Astrocyte (in vitro differentiated cells and primary cell): ENCODE results near the gene CHST10. TPM values are rescaled to one million over a fixed set of nuclear protein-coding genes. Genes with fewer than 3 reads are reported as not detected.

Experiments
- DNase-seq: peaks from one replicate; pipeline ENCODE4 v3.0.0-alpha.2; 2010; ENCODE audit warnings: low read depth
- FAIRE-seq: peaks from 2 replicates; lab custom pipeline; 2011; peaks lifted over from hg19 to GRCh38; lab: Jason Lieb, UNC
- H2AFZ ChIP-seq: 2 replicates; pipeline ENCODE4 v1.6.0; 2012; ENCODE audit warnings: low read depth, low read length, inconsistent platforms
- H3K27ac ChIP-seq: 2 replicates; pipeline ENCODE4 v1.5.1; 2011; ENCODE audit warnings: low read depth, low read length, inconsistent platforms
- H3K27me3 ChIP-seq: 2 replicates; pipeline ENCODE4 v1.6.0; 2011; ENCODE audit warnings: low read length, inconsistent platforms; ENCODE audit not compliant: insufficient read depth
- H3K36me3 ChIP-seq: 2 replicates; pipeline ENCODE4 v1.5.1; 2011; ENCODE audit warnings: low read length, inconsistent platforms; ENCODE audit not compliant: insufficient read depth
- H3K4me1 ChIP-seq: 2 replicates; pipeline ENCODE4 v1.5.1; 2011; ENCODE audit warnings: low read length, inconsistent platforms; ENCODE audit not compliant: insufficient read depth
- H3K4me2 ChIP-seq: 2 replicates; pipeline ENCODE4 v1.6.0; 2012; ENCODE audit warnings: low read length, inconsistent platforms
- H3K4me3 ChIP-seq: 2 replicates; pipeline ENCODE4 v1.5.1; 2011; ENCODE audit warnings: low read depth, mild to moderate bottlenecking, low read length, inconsistent platforms; ENCODE audit not compliant: insufficient read depth
- H3K79me2 ChIP-seq: 2 replicates; pipeline ENCODE4 v1.6.0; 2012; ENCODE audit warnings: mild to moderate bottlenecking, low read length, inconsistent platforms; ENCODE audit not compliant: insufficient read depth
- H3K9ac ChIP-seq: 2 replicates; pipeline ENCODE4 v1.6.0; 2012; ENCODE audit warnings: mild to moderate bottlenecking, low read length, inconsistent platforms
- H3K9me3 ChIP-seq: 2 replicates; pipeline ENCODE4 v1.5.1; 2012; ENCODE audit warnings: low read depth, mild to moderate bottlenecking, low read length, inconsistent platforms; ENCODE audit not compliant: insufficient read depth
- H4K20me1 ChIP-seq: 2 replicates; pipeline ENCODE4 v1.6.0; 2012; ENCODE audit warnings: low read length, inconsistent platforms; ENCODE audit not compliant: insufficient read depth
- H3K27ac Mint-ChIP-seq: one replicate; pipeline ENCODE4 v1.8.0; 2021; ENCODE audit warnings: mild to moderate bottlenecking, mixed read lengths; ENCODE audit not compliant: unreplicated experiment
- H3K27me3 Mint-ChIP-seq: one replicate; pipeline ENCODE4 v1.8.0; 2021; ENCODE audit warnings: low read depth, mixed read lengths; ENCODE audit not compliant: unreplicated experiment
- H3K36me3 Mint-ChIP-seq: one replicate; pipeline ENCODE4 v1.8.0; 2021; ENCODE audit warnings: low read depth, mixed read lengths; ENCODE audit not compliant: unreplicated experiment
- H3K4me1 Mint-ChIP-seq: one replicate; pipeline ENCODE4 v1.8.0; 2021; ENCODE audit warnings: low read depth, mixed read lengths; ENCODE audit not compliant: unreplicated experiment
- H3K4me3 Mint-ChIP-seq: one replicate; pipeline ENCODE4 v1.8.0; 2021; ENCODE audit warnings: mild to moderate bottlenecking, moderate library complexity, mixed read lengths; ENCODE audit not compliant: unreplicated experiment
- H3K9me3 Mint-ChIP-seq: one replicate; pipeline ENCODE4 v1.8.0; 2021; ENCODE audit warnings: mild to moderate bottlenecking, mixed read lengths; ENCODE audit not compliant: unreplicated experiment
- EZH2 ChIP-seq: IDR thresholded peaks from 2 replicates; pipeline ENCODE4 v1.6.1; 2012; ENCODE audit warnings: mild to moderate bottlenecking, low read length, inconsistent platforms; ENCODE audit not compliant: insufficient read depth
- total RNA-seq: library from RNA; stranded (reverse); gene quantifications from 2 replicates; pipeline ENCODE4 v1.2.1, GENCODE V29; 2021
- TF ChIP-seq, protein P1 (sequence below): IDR thresholded peaks from 2 replicates; pipeline ENCODE4 v1.5.1; 2011; ENCODE audit warnings: low read depth, mild to moderate bottlenecking, inconsistent platforms, low read length, moderate library complexity; ENCODE audit not compliant: insufficient read depth

CHST10 gene
- total RNA-seq, 1 donor from 2014 or later, result 12.7 TPM

- no peaks in the 10 kb centered on the region for H3K4me1 Mint-ChIP-seq
- TF ChIP-seq, protein P1, sequence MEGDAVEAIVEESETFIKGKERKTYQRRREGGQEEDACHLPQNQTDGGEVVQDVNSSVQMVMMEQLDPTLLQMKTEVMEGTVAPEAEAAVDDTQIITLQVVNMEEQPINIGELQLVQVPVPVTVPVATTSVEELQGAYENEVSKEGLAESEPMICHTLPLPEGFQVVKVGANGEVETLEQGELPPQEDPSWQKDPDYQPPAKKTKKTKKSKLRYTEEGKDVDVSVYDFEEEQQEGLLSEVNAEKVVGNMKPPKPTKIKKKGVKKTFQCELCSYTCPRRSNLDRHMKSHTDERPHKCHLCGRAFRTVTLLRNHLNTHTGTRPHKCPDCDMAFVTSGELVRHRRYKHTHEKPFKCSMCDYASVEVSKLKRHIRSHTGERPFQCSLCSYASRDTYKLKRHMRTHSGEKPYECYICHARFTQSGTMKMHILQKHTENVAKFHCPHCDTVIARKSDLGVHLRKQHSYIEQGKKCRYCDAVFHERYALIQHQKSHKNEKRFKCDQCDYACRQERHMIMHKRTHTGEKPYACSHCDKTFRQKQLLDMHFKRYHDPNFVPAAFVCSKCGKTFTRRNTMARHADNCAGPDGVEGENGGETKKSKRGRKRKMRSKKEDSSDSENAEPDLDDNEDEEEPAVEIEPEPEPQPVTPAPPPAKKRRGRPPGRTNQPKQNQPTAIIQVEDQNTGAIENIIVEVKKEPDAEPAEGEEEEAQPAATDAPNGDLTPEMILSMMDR, result no peak
- TF ChIP-seq EZH2, result no peak
These were observed 24.1 kb downstream of the CHST10 start for GRCh38 chr2:100393362-100393761.

GRCh38 chr2:100392715-100393114, 24.8 kb downstream of the CHST10 start:
- FAIRE-seq, result no peak
- no peak for TF ChIP-seq EZH2
- TF ChIP-seq, protein P1, result no peak
- no peaks in the 10 kb centered on the region for H3K9me3 Mint-ChIP-seq
- no peak overlapping the region for H3K9ac ChIP-seq
- H3K4me1 Mint-ChIP-seq, result no peaks in the 10 kb centered on the region
- no peaks in the 10 kb centered on the region for H4K20me1 ChIP-seq
- no peaks in the 10 kb centered on the region for H3K27me3 ChIP-seq
- H3K27ac Mint-ChIP-seq, result no peak overlapping the region
- no peaks in the 10 kb centered on the region for H3K79me2 ChIP-seq
- H3K27me3 Mint-ChIP-seq, result no peaks in the 10 kb centered on the region
- H3K4me1 ChIP-seq, result no peaks in the 10 kb centered on the region
- peaks cover 13% of the 10 kb centered on the region for H3K36me3 Mint-ChIP-seq
- no peak overlapping the region for H3K27ac ChIP-seq
- no peak for DNase-seq
- no peak overlapping the region for H3K4me3 Mint-ChIP-seq
- H3K4me3 ChIP-seq, result no peak overlapping the region
- H3K36me3 ChIP-seq, result no peaks in the 10 kb centered on the region
- H3K9me3 ChIP-seq, result no peaks in the 10 kb centered on the region
- no peak overlapping the region for H3K4me2 ChIP-seq
- H2AFZ ChIP-seq, result no peak overlapping the region

More at GRCh38 chr2:100393362-100393761, 24.1 kb downstream of the CHST10 start:
- DNase-seq (no peak), FAIRE-seq (no peak)
- Mint-ChIP-seq H3K36me3 (peaks cover 14% of the 10 kb centered on the region), H3K9me3 (no peaks in the 10 kb centered on the region), H3K4me3 (no peak overlapping the region), H3K27ac (no peak overlapping the region), H3K27me3 (no peaks in the 10 kb centered on the region)
- Histone ChIP-seq H3K9me3 (no peaks in the 10 kb centered on the region), H3K36me3 (no peaks in the 10 kb centered on the region), H3K4me1 (no peaks in the 10 kb centered on the region), H3K27me3 (no peaks in the 10 kb centered on the region), H3K9ac (no peak overlapping the region), H3K4me2 (no peak overlapping the region), H3K27ac (no peak overlapping the region), H3K4me3 (no peak overlapping the region), H3K79me2 (no peaks in the 10 kb centered on the region), H2AFZ (no peak overlapping the region), H4K20me1 (no peaks in the 10 kb centered on the region)

- no peak overlapping the region for H3K9ac ChIP-seq
- H3K9me3 ChIP-seq, result no peaks in the 10 kb centered on the region
- H4K20me1 ChIP-seq, result no peaks in the 10 kb centered on the region
- DNase-seq, result no peak
- H3K36me3 ChIP-seq, result no peaks in the 10 kb centered on the region
- H3K27me3 ChIP-seq, result no peaks in the 10 kb centered on the region
- no peak overlapping the region for H3K27ac Mint-ChIP-seq
- H3K4me3 ChIP-seq, result no peak overlapping the region
- peaks cover 10% of the 10 kb centered on the region for H3K36me3 Mint-ChIP-seq
- no peaks in the 10 kb centered on the region for H3K27me3 Mint-ChIP-seq
- FAIRE-seq, result no peak
- no peak overlapping the region for H3K4me3 Mint-ChIP-seq
- no peak overlapping the region for H3K4me2 ChIP-seq
- no peaks in the 10 kb centered on the region for H3K79me2 ChIP-seq
- TF ChIP-seq, protein P1, result no peak
- no peak for TF ChIP-seq EZH2
- H3K4me1 ChIP-seq, result no peaks in the 10 kb centered on the region
- no peak overlapping the region for H2AFZ ChIP-seq
- no peak overlapping the region for H3K27ac ChIP-seq
- H3K9me3 Mint-ChIP-seq, result no peaks in the 10 kb centered on the region
- H3K4me1 Mint-ChIP-seq, result no peaks in the 10 kb centered on the region
These were observed 25.5 kb downstream of the CHST10 start for GRCh38 chr2:100391735-100392515.
